HG03571 (cell line): ENCODE data around the gene NRBP1.
A peak's percentile ranks its signal among the peaks of the same experiment; 100 is the strongest.

Experiments used
- ATAC-seq: cut with Tn5 transposase; IDR thresholded peaks from one replicate; pipeline ENCODE4 v1.9.1; 2021; ENCODE audit not compliant: unreplicated experiment

Gene NRBP1

GRCh38 chr2:27489498-27490397 is 61.3 kb downstream of the NRBP1 start, which contains the start of gene IFT172:
TSS of gene IFT172 (minus strand) at chr2:27489743. CDS start at chr2:27489653, 90 bp downstream.
- peak; percentile 92 for ATAC-seq
